Measurements from ENCODE around the gene BAD. TPM values are rescaled to one million over a fixed set of nuclear protein-coding genes. Genes with fewer than 3 reads are reported as not detected.

The BAD gene
- total RNA-seq, 1 donor from 2014 or later: 51.7 TPM

- DNase-seq (ENCODE audit: low spot score): no peak
These were observed 22.8 kb downstream of the BAD start for GRCh38 chr11:64261556-64262080.

GRCh38 chr11:64260147-64260708 lies 24.2 kb downstream of the BAD start:
- DNase-seq (ENCODE audit: low spot score): no peak

GRCh38 chr11:64259533-64260067 lies 24.9 kb downstream of the BAD start:
- DNase-seq (ENCODE audit: low spot score): no peak

GRCh38 chr11:64258946-64259532 lies 25.4 kb downstream of the BAD start:
- DNase-seq (ENCODE audit: low spot score): no peak

GRCh38 chr11:64258356-64258755 lies 26.1 kb downstream of the BAD start:
- no peak for DNase-seq (ENCODE audit: low spot score)

- no peak for DNase-seq (ENCODE audit: low spot score)
These were observed 28.2 kb downstream of the BAD start for GRCh38 chr11:64256300-64256699.

GRCh38 chr11:64255135-64256128 lies 29.0 kb downstream of the BAD start:
- DNase-seq (ENCODE audit: low spot score): no peak

- no peak for DNase-seq (ENCODE audit: low spot score)
These were observed 30.1 kb downstream of the BAD start for GRCh38 chr11:64254326-64254725.

GRCh38 chr11:64253481-64253880 lies 31.0 kb downstream of the BAD start:
- DNase-seq (ENCODE audit: low spot score): no peak

- DNase-seq (ENCODE audit: low spot score): no peak
These were observed 31.4 kb downstream of the BAD start for GRCh38 chr11:64253043-64253442.

- DNase-seq (ENCODE audit: low spot score): no peak
These were observed 32.2 kb downstream of the BAD start for GRCh38 chr11:64252003-64252872.

GRCh38 chr11:64251753-64252002 lies 32.8 kb downstream of the BAD start:
- DNase-seq (ENCODE audit: low spot score): no peak

- no peak for DNase-seq (ENCODE audit: low spot score)
These were observed 33.3 kb downstream of the BAD start, which contains the start of gene PLCB3 for GRCh38 chr11:64251016-64251752. PLCB3 (plus strand) TSS chr11:64251530; CDS start chr11:64251650, 120 bp downstream.

GRCh38 chr11:64250415-64251015 lies 34.0 kb downstream of the BAD start:
- no peak for DNase-seq (ENCODE audit: low spot score)

- no peak for DNase-seq (ENCODE audit: low spot score)
These were observed 34.7 kb downstream of the BAD start for GRCh38 chr11:64249563-64250414.

- DNase-seq (ENCODE audit: low spot score): no peak
These were observed 35.4 kb downstream of the BAD start for GRCh38 chr11:64249038-64249437.

GRCh38 chr11:64248578-64248977 lies 35.9 kb downstream of the BAD start:
- DNase-seq (ENCODE audit: low spot score): no peak

GRCh38 chr11:64247729-64248531 lies 36.5 kb downstream of the BAD start:
- DNase-seq (ENCODE audit: low spot score): no peak
